ENCODE results near the gene B3GNT7. TPM values are rescaled to one million over a fixed set of nuclear protein-coding genes. Genes with fewer than 3 reads are reported as not detected.
A peak's percentile ranks its signal among the peaks of the same experiment; 100 is the strongest.
"Not testable (repeated sequence)": the region's sequence is repeated elsewhere in the genome, so short reads cannot be mapped to it uniquely, and the experiment has no call there.

The B3GNT7 gene, protein sequence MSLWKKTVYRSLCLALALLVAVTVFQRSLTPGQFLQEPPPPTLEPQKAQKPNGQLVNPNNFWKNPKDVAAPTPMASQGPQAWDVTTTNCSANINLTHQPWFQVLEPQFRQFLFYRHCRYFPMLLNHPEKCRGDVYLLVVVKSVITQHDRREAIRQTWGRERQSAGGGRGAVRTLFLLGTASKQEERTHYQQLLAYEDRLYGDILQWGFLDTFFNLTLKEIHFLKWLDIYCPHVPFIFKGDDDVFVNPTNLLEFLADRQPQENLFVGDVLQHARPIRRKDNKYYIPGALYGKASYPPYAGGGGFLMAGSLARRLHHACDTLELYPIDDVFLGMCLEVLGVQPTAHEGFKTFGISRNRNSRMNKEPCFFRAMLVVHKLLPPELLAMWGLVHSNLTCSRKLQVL
- total RNA-seq: not detected
- polyA plus RNA-seq: not detected

GRCh38 chr2:231395188-231396057, at the start of gene B3GNT7:
TSS of gene B3GNT7 (plus strand) at chr2:231395710. CDS start at chr2:231395804, 94 bp downstream.
- no peak for ATAC-seq (ENCODE audit: low read depth in 2 of 2)
- no peak for DNase-seq
- Mint-ChIP-seq H3K27me3 (peaks cover 46% of the 10 kb centered on the region), H3K4me1 (peaks cover 0 to 17% (median 6%) of the 10 kb centered on the region in 4 donors), H3K36me3 (no peaks in the 10 kb centered on the region), H3K4me3 (peak within 1 kb of the TSS in 3 of 4 donors; percentile 16 to 55 (median 38)), H3K27ac (peak within 1 kb of the TSS in 1 of 3 donors; percentile 89), H3K9me3 (no peaks in the 10 kb centered on the region)
- Histone ChIP-seq H3K9me3 (ENCODE audit: control insufficient read depth in 2 of 2, low read length in 2 of 2) (no peaks in the 10 kb centered on the region), H3K27me3 (ENCODE audit: control insufficient read depth, insufficient read depth, low read length) (no peaks in the 10 kb centered on the region), H3K36me3 (ENCODE audit: control insufficient read depth, insufficient read depth, low read length) (no peaks in the 10 kb centered on the region), H3K27ac (ENCODE audit: insufficient read depth, low read length, poor library complexity, severe bottlenecking) (no peak within 1 kb of the TSS), H3K4me3 (ENCODE audit: low read depth, low read length) (no peak within 1 kb of the TSS), H3K4me1 (ENCODE audit: control insufficient read depth, insufficient read depth, low read length, poor library complexity, severe bottlenecking) (no peaks in the 10 kb centered on the region)

GRCh38 chr2:231347081-231347480, 48.4 kb upstream of the B3GNT7 start:
- Histone ChIP-seq H3K27ac (ENCODE audit: insufficient read depth, low read length, poor library complexity, severe bottlenecking) (no peak overlapping the region), H3K36me3 (ENCODE audit: control insufficient read depth, insufficient read depth, low read length) (no peaks in the 10 kb centered on the region), H3K9me3 (ENCODE audit: control insufficient read depth in 2 of 2, low read length in 2 of 2) (no peaks in the 10 kb centered on the region), H3K4me1 (ENCODE audit: control insufficient read depth, insufficient read depth, low read length, poor library complexity, severe bottlenecking) (no peaks in the 10 kb centered on the region), H3K27me3 (ENCODE audit: control insufficient read depth, insufficient read depth, low read length) (peaks cover 8% of the 10 kb centered on the region), H3K4me3 (ENCODE audit: low read depth, low read length) (no peak overlapping the region)
- peaks cover 34% of the 10 kb centered on the region for H3K27me3 Mint-ChIP-seq
- H3K27ac Mint-ChIP-seq: no peak overlapping the region
- H3K36me3 Mint-ChIP-seq: no peaks in the 10 kb centered on the region
- DNase-seq: no peak
- ATAC-seq (ENCODE audit: low read depth in 2 of 2): no peak
- peaks cover 0 to 2% (median 0%) of the 10 kb centered on the region in 7 donors for H3K9me3 Mint-ChIP-seq
- H3K4me3 Mint-ChIP-seq: no peak overlapping the region
- H3K4me1 Mint-ChIP-seq: no peaks in the 10 kb centered on the region

- Histone ChIP-seq H3K36me3 (ENCODE audit: control insufficient read depth, insufficient read depth, low read length) (no peaks in the 10 kb centered on the region), H3K27me3 (ENCODE audit: control insufficient read depth, insufficient read depth, low read length) (peaks cover 8% of the 10 kb centered on the region), H3K9me3 (ENCODE audit: control insufficient read depth in 2 of 2, low read length in 2 of 2) (no peaks in the 10 kb centered on the region), H3K4me1 (ENCODE audit: control insufficient read depth, insufficient read depth, low read length, poor library complexity, severe bottlenecking) (no peaks in the 10 kb centered on the region), H3K4me3 (ENCODE audit: low read depth, low read length) (no peak overlapping the region), H3K27ac (ENCODE audit: insufficient read depth, low read length, poor library complexity, severe bottlenecking) (no peak overlapping the region)
- no peak for DNase-seq
- Mint-ChIP-seq H3K9me3 (peaks cover 0 to 2% (median 0%) of the 10 kb centered on the region in 7 donors), H3K27me3 (peaks cover 34% of the 10 kb centered on the region), H3K36me3 (no peaks in the 10 kb centered on the region), H3K4me1 (no peaks in the 10 kb centered on the region), H3K4me3 (no peak overlapping the region), H3K27ac (no peak overlapping the region)
- no peak for ATAC-seq (ENCODE audit: low read depth in 2 of 2)
These were observed 47.9 kb upstream of the B3GNT7 start for GRCh38 chr2:231347638-231348037.

- ATAC-seq (ENCODE audit: low read depth in 2 of 2) (no peak), DNase-seq (no peak)
- Histone ChIP-seq H3K9me3 (ENCODE audit: control insufficient read depth in 2 of 2, low read length in 2 of 2) (no peaks in the 10 kb centered on the region), H3K27me3 (ENCODE audit: control insufficient read depth, insufficient read depth, low read length) (peaks cover 8% of the 10 kb centered on the region), H3K27ac (ENCODE audit: insufficient read depth, low read length, poor library complexity, severe bottlenecking) (no peak overlapping the region), H3K4me3 (ENCODE audit: low read depth, low read length) (no peak overlapping the region), H3K36me3 (ENCODE audit: control insufficient read depth, insufficient read depth, low read length) (no peaks in the 10 kb centered on the region), H3K4me1 (ENCODE audit: control insufficient read depth, insufficient read depth, low read length, poor library complexity, severe bottlenecking) (no peaks in the 10 kb centered on the region)
- Mint-ChIP-seq H3K4me3 (no peak overlapping the region), H3K27ac (no peak overlapping the region), H3K36me3 (no peaks in the 10 kb centered on the region), H3K9me3 (peaks cover 0 to 2% (median 0%) of the 10 kb centered on the region in 7 donors), H3K27me3 (peaks cover 34% of the 10 kb centered on the region), H3K4me1 (no peaks in the 10 kb centered on the region)
These were observed 47.3 kb upstream of the B3GNT7 start for GRCh38 chr2:231348173-231348572.

- Histone ChIP-seq H3K27ac (ENCODE audit: insufficient read depth, low read length, poor library complexity, severe bottlenecking) (no peak overlapping the region), H3K36me3 (ENCODE audit: control insufficient read depth, insufficient read depth, low read length) (no peaks in the 10 kb centered on the region), H3K4me3 (ENCODE audit: low read depth, low read length) (no peak overlapping the region), H3K4me1 (ENCODE audit: control insufficient read depth, insufficient read depth, low read length, poor library complexity, severe bottlenecking) (no peaks in the 10 kb centered on the region), H3K27me3 (ENCODE audit: control insufficient read depth, insufficient read depth, low read length) (peaks cover 8% of the 10 kb centered on the region), H3K9me3 (ENCODE audit: control insufficient read depth in 2 of 2, low read length in 2 of 2) (no peaks in the 10 kb centered on the region)
- H3K4me3 Mint-ChIP-seq: no peak overlapping the region
- no peak for DNase-seq
- ATAC-seq (ENCODE audit: low read depth in 2 of 2): no peak
- peaks cover 34% of the 10 kb centered on the region for H3K27me3 Mint-ChIP-seq
- peaks cover 0 to 2% (median 0%) of the 10 kb centered on the region in 7 donors for H3K9me3 Mint-ChIP-seq
- H3K4me1 Mint-ChIP-seq: no peaks in the 10 kb centered on the region
- no peak overlapping the region for H3K27ac Mint-ChIP-seq
- no peaks in the 10 kb centered on the region for H3K36me3 Mint-ChIP-seq
These were observed 46.7 kb upstream of the B3GNT7 start for GRCh38 chr2:231348704-231349373.

DNA sequence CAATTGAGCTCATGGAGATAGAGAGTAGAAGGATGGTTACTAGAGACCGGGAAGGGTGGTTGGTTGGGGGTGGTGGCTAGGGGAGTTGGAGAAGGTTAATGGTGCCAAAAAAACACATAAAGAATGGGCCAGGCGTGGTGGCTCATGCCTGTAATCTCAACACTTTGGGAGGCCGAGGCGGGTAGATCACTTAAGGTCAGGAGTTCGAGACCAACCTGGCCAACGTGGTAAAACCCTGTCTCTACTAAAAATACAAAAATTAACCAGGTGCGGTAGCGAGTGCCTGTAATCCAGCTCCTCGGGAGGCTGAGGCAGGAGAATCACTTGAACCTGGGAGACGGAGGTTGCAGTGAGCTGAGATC, 46.2 kb upstream of the B3GNT7 start:
- H3K4me3 Mint-ChIP-seq; H3K9me3 Mint-ChIP-seq; H3K27ac Mint-ChIP-seq; H3K4me1 ChIP-seq (ENCODE audit: control insufficient read depth, insufficient read depth, low read length, poor library complexity, severe bottlenecking); DNase-seq; H3K9me3 ChIP-seq (ENCODE audit: control insufficient read depth in 2 of 2, low read length in 2 of 2); ATAC-seq (ENCODE audit: low read depth in 2 of 2); H3K36me3 Mint-ChIP-seq; H3K4me1 Mint-ChIP-seq; H3K4me3 ChIP-seq (ENCODE audit: low read depth, low read length); H3K27ac ChIP-seq (ENCODE audit: insufficient read depth, low read length, poor library complexity, severe bottlenecking); H3K27me3 ChIP-seq (ENCODE audit: control insufficient read depth, insufficient read depth, low read length); H3K36me3 ChIP-seq (ENCODE audit: control insufficient read depth, insufficient read depth, low read length): not testable (repeated sequence)
- peaks cover 33% of the 10 kb centered on the region for H3K27me3 Mint-ChIP-seq

GRCh38 chr2:231351648-231352047, 43.9 kb upstream of the B3GNT7 start:
- peaks cover 17% of the 10 kb centered on the region for H3K27me3 Mint-ChIP-seq
- no peak overlapping the region for H3K27ac ChIP-seq (ENCODE audit: insufficient read depth, low read length, poor library complexity, severe bottlenecking)
- no peak overlapping the region for H3K4me3 Mint-ChIP-seq
- peaks cover 8% of the 10 kb centered on the region for H3K27me3 ChIP-seq (ENCODE audit: control insufficient read depth, insufficient read depth, low read length)
- no peaks in the 10 kb centered on the region for H3K4me1 Mint-ChIP-seq
- no peaks in the 10 kb centered on the region for H3K36me3 Mint-ChIP-seq
- H3K27ac Mint-ChIP-seq: no peak overlapping the region
- H3K36me3 ChIP-seq (ENCODE audit: control insufficient read depth, insufficient read depth, low read length): no peaks in the 10 kb centered on the region
- ATAC-seq (ENCODE audit: low read depth in 2 of 2): no peak
- no peak overlapping the region for H3K4me3 ChIP-seq (ENCODE audit: low read depth, low read length)
- no peaks in the 10 kb centered on the region for H3K4me1 ChIP-seq (ENCODE audit: control insufficient read depth, insufficient read depth, low read length, poor library complexity, severe bottlenecking)
- H3K9me3 ChIP-seq (ENCODE audit: control insufficient read depth in 2 of 2, low read length in 2 of 2): no peaks in the 10 kb centered on the region
- no peak for DNase-seq
- peaks cover 0 to 1% (median 0%) of the 10 kb centered on the region in 7 donors for H3K9me3 Mint-ChIP-seq
